BE2C (cell line): Measurements from ENCODE around the gene EIF4A2.

Experiments used
- DNase-seq: peaks from one replicate; pipeline ENCODE4 v3.0.0-alpha.2; 2020
- H3K27me3 ChIP-seq: fragments of 250-450 bp; sonication (Bioruptor Pico); 2 replicates; pipeline ENCODE4 v1.5.1; 2020; ENCODE audit warnings: mild to moderate bottlenecking
- H3K36me3 ChIP-seq: fragments of 250-450 bp; sonication (Bioruptor Pico); 2 replicates; pipeline ENCODE4 v1.5.1; 2020; ENCODE audit warnings: mild to moderate bottlenecking
- H3K4me1 ChIP-seq: fragments of 250-450 bp; sonication (Bioruptor Pico); 2 replicates; pipeline ENCODE4 v1.5.1; 2020
- H3K4me3 ChIP-seq: 2 replicates; pipeline ENCODE4 v1.5.1; 2011; ENCODE audit warnings: low read depth, low read length
- H3K9me3 ChIP-seq: fragments of 250-450 bp; sonication (Bioruptor Pico); 2 replicates; pipeline ENCODE4 v1.5.1; 2020
- TF ChIP-seq, protein P1 (sequence below): IDR thresholded peaks from 2 replicates; pipeline ENCODE4 v1.5.1; 2012; ENCODE audit warnings: mild to moderate bottlenecking, low read depth, low read length

Gene EIF4A2

DNA sequence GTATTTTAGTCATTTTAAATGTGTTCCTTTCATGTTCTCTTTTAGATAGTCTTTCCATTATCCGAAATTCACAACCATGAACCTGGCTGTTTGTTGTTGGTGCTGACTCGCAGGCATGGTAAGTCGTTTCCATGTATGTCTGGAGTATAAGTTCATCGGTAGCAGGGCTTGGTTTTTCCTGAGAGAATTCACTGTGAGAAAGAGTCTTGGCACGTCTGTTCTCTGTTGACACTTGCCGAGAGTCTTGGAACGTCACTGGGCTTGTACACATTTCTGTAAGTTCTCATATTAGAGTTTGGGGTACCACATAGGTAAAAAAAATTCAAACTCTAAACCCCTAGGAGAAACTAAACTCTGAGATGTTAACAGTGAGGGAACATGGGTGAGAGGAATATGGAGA is 29.4 kb upstream of the EIF4A2 start:
- TF ChIP-seq, protein P1, sequence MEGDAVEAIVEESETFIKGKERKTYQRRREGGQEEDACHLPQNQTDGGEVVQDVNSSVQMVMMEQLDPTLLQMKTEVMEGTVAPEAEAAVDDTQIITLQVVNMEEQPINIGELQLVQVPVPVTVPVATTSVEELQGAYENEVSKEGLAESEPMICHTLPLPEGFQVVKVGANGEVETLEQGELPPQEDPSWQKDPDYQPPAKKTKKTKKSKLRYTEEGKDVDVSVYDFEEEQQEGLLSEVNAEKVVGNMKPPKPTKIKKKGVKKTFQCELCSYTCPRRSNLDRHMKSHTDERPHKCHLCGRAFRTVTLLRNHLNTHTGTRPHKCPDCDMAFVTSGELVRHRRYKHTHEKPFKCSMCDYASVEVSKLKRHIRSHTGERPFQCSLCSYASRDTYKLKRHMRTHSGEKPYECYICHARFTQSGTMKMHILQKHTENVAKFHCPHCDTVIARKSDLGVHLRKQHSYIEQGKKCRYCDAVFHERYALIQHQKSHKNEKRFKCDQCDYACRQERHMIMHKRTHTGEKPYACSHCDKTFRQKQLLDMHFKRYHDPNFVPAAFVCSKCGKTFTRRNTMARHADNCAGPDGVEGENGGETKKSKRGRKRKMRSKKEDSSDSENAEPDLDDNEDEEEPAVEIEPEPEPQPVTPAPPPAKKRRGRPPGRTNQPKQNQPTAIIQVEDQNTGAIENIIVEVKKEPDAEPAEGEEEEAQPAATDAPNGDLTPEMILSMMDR = no peak
- Histone ChIP-seq H3K4me1 (no peaks in the 10 kb centered on the region), H3K27me3 (no peaks in the 10 kb centered on the region; the same call in 1 of the 2 replicates), H3K36me3 (no peaks in the 10 kb centered on the region), H3K9me3 (no peaks in the 10 kb centered on the region), H3K4me3 (no peak overlapping the region)
- no peak for DNase-seq

DNA sequence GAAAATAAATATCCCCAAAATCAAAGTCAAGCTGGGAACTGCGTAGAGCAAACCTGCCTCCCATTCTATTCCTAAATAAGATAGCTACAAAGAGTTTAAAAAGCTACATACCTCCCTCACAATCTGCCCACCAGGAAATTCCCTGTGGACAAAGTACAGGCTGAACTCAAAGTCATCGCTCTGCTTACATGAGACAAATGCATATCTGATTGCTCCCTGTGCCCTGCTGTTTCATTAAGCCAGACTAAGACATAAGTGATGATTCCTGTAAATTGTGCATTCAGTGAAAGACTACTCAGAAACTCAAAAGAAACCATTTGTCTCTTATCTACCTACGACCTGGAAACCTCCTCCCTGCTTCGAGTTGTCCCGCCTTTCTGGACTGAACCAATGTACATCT is 28.5 kb upstream of the EIF4A2 start:
- Histone ChIP-seq H3K36me3 (no peaks in the 10 kb centered on the region), H3K4me1 (no peaks in the 10 kb centered on the region), H3K9me3 (no peaks in the 10 kb centered on the region), H3K27me3 (no peaks in the 10 kb centered on the region; the same call in 1 of the 2 replicates), H3K4me3 (no peak overlapping the region)
- no peak for DNase-seq
- TF ChIP-seq, protein P1 = no peak

DNA sequence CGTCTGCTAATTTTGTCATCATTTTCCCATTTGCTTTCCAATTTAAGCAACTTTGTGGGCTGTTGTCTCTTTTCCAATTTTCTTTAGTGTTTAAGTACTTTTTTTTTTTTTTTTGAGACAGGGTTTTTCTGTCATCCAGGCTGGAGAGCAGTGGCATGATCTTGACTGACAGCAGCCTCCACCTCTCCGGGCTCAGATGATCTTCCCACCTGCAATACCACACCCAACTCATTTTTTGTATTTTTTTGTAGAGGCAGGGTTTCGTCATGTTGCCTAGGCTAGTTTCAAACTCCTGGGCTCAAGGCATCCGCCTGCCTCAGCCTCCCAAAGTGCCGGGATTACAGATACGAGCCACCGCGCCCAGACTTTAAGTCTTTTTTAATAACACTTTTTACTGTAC is 26.2 kb upstream of the EIF4A2 start:
- DNase-seq = no peak
- no peak overlapping the region for H3K4me3 ChIP-seq

DNA sequence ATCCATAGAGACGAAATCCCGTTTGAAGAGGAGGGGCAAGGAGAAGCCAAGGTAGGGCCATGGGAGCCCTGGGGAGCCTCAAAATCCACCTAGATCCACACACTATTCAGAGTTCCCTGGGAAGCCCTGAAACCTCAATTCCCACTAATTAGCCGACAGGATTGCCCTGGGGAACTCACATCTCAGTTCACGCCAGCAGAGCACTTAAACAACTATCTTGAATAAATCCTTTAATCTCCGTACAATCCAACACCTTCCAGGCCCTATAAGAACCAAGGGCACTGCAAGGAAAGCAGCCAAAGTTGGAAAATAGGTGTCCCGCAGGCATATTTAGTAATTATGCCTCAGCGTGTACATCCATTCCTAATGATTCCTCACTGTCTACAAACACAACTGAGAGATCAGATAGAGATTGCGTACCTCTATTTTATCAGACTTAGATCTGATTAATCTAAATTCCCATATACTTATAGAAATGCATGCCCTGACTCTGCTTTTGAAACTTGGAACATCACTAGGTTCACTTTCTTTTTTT is 25.6 kb upstream of the EIF4A2 start:
- Histone ChIP-seq H3K27me3 (no peaks in the 10 kb centered on the region; the same call in 1 of the 2 replicates), H3K4me1 (no peaks in the 10 kb centered on the region), H3K4me3 (no peak overlapping the region), H3K36me3 (no peaks in the 10 kb centered on the region), H3K9me3 (no peaks in the 10 kb centered on the region)
- DNase-seq = no peak
- TF ChIP-seq, protein P1 = no peak

More for the DNA sequence above, 26.2 kb upstream of the EIF4A2 start:
- no peaks in the 10 kb centered on the region for H3K4me1 ChIP-seq
- TF ChIP-seq, protein P1 = no peak
- no peaks in the 10 kb centered on the region; the same call in 1 of the 2 replicates for H3K27me3 ChIP-seq
- H3K9me3 ChIP-seq = no peaks in the 10 kb centered on the region
- H3K36me3 ChIP-seq = no peaks in the 10 kb centered on the region

DNA sequence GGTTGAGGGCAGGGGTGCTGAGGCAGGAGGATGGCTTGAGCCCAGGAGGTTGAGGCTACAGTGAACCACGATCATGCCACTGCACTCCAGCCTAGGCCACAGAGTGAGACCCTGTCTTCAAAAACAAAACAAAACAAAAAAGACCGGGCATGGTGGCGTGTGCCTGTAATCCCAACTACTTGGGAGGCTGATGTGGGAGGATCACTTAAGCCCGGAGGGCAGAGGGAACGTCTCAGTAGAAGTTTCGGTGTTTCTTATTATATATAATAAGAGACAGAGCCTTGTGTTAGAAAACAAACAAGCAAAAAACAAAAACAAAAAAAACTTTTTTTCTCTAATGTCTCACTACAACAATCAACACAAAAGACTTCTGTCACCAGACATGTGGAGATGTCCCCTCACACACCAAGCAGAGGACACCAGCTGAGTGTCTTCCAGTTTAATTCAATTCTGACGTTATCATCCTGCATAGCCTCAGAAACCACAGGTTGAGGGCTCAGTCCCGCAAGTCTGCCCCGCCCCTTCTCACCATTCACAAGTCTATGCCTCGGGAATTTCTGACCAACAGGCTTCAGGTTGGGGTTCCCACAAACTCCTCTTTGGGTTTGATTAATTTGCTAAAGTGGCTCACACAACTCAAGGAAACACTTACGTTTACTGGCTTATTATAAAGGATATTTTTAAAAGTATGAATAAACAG is 24.0 kb upstream of the EIF4A2 start:
- Histone ChIP-seq H3K27me3 (no peaks in the 10 kb centered on the region), H3K36me3 (no peaks in the 10 kb centered on the region), H3K4me1 (no peaks in the 10 kb centered on the region), H3K4me3 (no peak overlapping the region), H3K9me3 (no peaks in the 10 kb centered on the region)
- no peak for DNase-seq
- TF ChIP-seq, protein P1 = no peak

DNA sequence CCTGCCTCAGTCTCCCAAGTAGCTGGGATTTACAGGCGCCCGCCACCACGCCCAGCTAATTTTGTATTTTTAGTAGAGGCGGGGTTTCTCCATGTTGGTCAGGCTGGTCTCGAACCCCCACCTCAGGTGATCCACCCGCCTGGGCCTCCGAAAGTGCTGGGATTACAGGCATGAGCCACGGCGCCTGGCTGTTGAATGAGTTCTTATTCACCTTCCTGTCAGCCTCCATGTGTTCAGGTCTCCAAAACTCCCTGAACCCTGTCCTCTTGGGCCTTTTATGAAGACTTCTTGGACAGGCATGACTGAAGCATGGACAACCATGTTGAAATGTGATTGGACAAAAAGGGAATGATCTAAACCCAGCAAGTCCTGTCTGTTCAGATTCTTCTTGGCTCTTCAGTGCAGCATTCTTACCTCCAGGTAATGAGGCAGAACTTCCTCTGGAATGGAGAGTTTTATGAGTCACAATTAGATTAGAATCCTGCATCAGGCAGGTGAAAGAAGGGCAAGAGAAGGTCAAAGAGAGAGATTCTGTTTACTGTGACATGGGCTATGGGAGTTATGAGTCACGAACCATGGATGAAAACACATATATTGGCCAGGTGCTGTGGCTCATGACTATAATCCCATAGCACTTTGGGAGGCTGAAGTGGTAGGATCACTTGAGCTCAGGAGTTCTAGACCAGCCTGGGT is 23.1 kb upstream of the EIF4A2 start:
- H3K36me3 ChIP-seq = no peaks in the 10 kb centered on the region
- H3K4me3 ChIP-seq = no peak overlapping the region
- H3K27me3 ChIP-seq = no peaks in the 10 kb centered on the region
- no peaks in the 10 kb centered on the region for H3K4me1 ChIP-seq
- TF ChIP-seq, protein P1 = no peak
- DNase-seq = no peak
- no peaks in the 10 kb centered on the region for H3K9me3 ChIP-seq
